M059J (cell line): ENCODE measurements around the gene ANKS3. TPM values are rescaled to one million over a fixed set of nuclear protein-coding genes. Genes with fewer than 3 reads are reported as not detected.

ENCODE experiments used
- DNase-seq: peaks from one replicate; pipeline ENCODE4 v3.0.0-alpha.2; 2012; ENCODE audit warnings: low read depth
- total RNA-seq: library from RNA; depleted of rRNA; stranded (reverse); fragments of >200 nt; shearing (Covaris generic); gene quantifications from 2 replicates; pipeline ENCODE4 v1.2.3, GENCODE V29; 2014; rRNA removed

Gene ANKS3
- total RNA-seq, 1 experiment from 2014 or later: 15.8 TPM

GRCh38 chr16:4651827-4652226 is 82.2 kb downstream of the ANKS3 start:
- DNase-seq: no peak

- DNase-seq: peak; percentile 44
Observed at GRCh38 chr16:4650443-4651074, 83.5 kb downstream of the ANKS3 start.

- DNase-seq: no peak
Observed at GRCh38 chr16:4649744-4650442, 84.2 kb downstream of the ANKS3 start.

- no peak for DNase-seq
Observed at GRCh38 chr16:4648917-4649316, 85.2 kb downstream of the ANKS3 start.

- no peak for DNase-seq
Observed at GRCh38 chr16:4647644-4647980, 86.5 kb downstream of the ANKS3 start.

- no peak for DNase-seq
Observed at GRCh38 chr16:4646773-4647643, 87.1 kb downstream of the ANKS3 start.

Other genes starting within 250 kb of the ANKS3 start
- 16.0 and 20.9 TPM in 2 replicates for gene CDIP1, start 195.5 kb downstream of the ANKS3 start, total RNA-seq
- gene C16orf96, start 177.9 kb downstream of the ANKS3 start, total RNA-seq: not detected in 2 replicates
- gene UBALD1, start 119.4 kb downstream of the ANKS3 start, total RNA-seq: 4.5 and 8.4 TPM in 2 replicates
- gene MGRN1, start 109.4 kb downstream of the ANKS3 start, total RNA-seq: 30.9 and 46.2 TPM in 2 replicates
- gene NUDT16L1, start 40.7 kb downstream of the ANKS3 start, total RNA-seq: 21.1 and 25.7 TPM in 2 replicates
- gene DNAAF8, start 266 bp upstream of the ANKS3 start, total RNA-seq: 0.81 and 1.4 TPM in 2 replicates
- 7.1 and 13.3 TPM in 2 replicates for gene ZNF500, start 32.9 kb upstream of the ANKS3 start, total RNA-seq
- gene SEPTIN12, start 54.1 kb upstream of the ANKS3 start, total RNA-seq: not detected in 2 replicates
- gene SMIM22, start 61.1 kb upstream of the ANKS3 start, total RNA-seq: not detected in 2 replicates
- 18.9 and 21.7 TPM in 2 replicates for gene ROGDI, start 68.4 kb upstream of the ANKS3 start, total RNA-seq
- 24.9 and 42.0 TPM in 2 replicates for gene GLYR1, start 113.0 kb upstream of the ANKS3 start, total RNA-seq
- 22.8 and 48.3 TPM in 2 replicates for gene UBN1, start 113.2 kb upstream of the ANKS3 start, total RNA-seq
- gene PPL, start 202.9 kb upstream of the ANKS3 start, total RNA-seq: 1.8 and 2.2 TPM in 2 replicates
- 0.02 TPM in 1 of 2 replicates, not detected in the other for gene SEC14L5, start 224.1 kb upstream of the ANKS3 start, total RNA-seq